Activated CD4-positive, alpha-beta T cell treated with anti-CD3 and anti-CD28 coated beads for 1 hour (primary cell): ENCODE data around the gene HEG1.

Source experiments
- DNase-seq: peaks from one replicate; pipeline ENCODE4 v3.0.0-alpha.2; 2020

The HEG1 gene

DNA sequence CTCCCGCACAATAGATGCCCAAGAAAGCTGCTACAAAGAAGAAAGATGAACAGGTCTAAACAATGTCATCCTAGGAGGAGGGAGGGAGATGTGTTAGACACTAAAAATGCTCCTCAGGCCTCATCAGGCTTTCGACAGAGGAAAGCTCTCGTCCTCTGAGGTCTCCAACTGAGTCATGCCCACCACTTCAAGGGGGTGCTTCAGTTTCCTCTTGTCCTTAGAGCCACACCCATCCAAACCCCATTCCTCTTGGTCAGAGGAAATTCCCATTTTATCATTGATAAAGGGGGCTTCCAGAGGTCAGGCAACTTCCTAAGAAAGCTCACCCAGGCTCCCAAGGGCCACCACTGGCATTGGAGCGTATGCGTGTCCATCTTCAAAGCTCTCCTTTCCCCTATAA lies 50.1 kb downstream of the HEG1 start:
- no peak for DNase-seq

DNA sequence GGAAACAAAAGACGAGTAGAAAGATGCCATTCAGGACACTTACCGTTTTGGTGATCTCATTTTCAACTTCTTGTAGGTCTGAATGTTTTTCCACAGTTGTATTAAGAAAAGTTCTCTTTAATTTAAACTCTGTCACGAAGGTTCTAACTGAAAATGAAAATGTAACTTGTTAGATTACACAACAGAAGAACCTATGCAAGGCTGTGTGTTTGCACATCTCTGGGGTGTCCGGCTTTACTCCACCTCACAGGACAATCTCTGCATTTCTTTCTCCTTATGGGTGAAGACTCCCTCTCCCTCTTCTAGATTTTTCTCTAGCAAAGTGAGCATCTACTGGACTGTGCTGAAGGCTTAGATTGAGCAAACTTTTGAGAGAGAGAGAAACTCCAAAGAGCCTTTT lies 50.6 kb downstream of the HEG1 start:
- DNase-seq: no peak

DNA sequence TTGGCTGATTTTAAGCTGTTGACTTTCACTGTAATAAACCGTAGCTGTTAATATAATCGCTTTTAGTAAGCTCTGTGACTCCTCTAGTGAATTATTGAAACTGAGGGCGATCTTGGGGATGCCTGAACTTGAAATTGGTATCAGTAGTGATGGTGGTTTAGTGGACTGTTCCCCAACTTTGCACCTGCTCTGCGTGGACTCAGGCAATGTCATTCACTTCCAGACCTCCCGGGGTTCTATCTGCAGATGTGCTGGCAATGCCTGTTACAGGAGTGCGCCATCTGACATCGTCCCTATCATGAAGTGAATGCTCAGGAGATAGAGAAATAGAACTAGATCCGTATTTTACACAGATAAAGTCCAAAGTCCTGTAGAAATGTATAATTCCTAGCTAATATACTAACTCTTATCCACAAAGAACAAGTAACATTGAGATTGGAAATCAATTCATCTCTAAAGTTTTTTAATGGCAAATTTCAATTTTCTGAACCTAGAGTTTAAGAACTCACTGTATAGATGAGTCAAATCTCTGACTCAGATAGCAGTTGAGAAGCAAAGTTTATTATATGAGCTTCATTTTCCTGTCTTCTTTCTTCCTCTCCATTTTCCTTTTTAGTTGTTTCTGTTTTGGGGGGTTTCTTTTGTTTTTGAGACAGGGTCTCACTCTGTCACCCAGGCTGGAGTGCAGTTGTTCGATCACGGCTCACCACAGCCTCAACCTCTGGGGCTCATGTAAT lies 51.8 kb downstream of the HEG1 start:
- no peak for DNase-seq

DNA sequence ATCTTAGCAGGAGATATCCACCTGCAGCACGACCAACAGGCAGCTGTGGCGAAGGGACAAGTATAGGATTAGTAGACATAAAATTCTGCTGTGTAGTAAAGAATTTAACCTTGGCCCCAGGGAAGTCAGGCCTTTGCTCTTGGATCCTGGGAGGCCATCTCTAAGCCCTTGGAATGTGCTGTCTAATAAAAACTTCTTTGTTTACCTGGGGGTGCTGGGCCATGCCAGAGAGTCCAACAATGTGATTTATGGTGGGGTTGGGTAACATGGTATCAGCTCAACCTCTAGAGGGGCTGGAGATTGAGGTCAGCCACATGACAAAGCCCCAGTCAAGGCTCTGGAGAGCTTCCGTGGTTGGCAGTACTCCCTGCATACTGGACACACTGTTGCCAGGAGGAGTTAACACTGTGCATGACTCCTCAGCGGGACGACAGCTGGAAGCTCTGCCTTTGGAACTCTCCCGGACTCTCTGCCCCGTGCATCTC lies 52.4 kb downstream of the HEG1 start:
- DNase-seq: no peak

DNA sequence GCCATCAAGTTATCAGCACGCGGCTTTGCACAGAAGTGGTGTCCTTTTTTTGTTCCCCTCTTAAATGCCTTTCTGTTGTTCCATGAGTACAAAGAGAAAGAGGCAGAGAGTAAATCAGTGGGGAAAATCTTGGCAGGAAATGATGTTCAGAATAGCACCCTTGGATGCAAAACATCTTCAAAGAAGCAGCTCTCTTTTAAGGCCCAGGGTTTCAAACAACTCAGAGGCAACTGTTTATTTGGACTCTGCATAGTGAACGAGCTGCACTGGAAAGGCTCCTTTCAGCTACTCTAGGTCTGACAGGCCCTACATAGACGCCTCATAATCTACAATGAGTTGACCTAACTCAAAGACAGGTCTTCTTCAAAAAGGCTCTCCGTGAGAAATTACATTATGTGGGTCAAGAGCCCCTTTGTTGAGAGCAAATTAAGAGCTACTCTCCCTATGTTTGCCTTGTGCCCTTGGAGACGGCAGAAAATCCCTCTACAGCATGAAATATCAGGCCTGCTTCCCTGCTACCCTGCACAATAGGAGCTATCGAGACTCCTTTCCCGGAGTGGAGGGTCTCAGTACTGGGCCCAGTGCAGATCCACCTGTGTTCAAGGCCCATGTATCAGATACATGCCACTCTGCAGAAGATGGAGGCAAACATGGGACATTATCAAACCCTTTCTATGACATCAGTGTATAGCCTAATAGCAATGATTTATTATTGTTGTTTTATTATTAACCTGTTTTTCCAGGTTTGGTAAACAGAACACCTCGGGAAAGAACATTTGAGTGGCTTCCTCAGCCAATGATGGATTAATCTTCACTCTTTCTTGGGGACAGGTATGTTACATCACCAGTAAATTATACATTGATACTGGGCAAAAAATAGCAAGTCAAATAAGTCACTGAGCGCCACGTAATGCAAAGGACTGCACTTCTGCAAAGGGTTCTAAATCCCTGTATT lies 53.1 kb downstream of the HEG1 start:
- DNase-seq: no peak

DNA sequence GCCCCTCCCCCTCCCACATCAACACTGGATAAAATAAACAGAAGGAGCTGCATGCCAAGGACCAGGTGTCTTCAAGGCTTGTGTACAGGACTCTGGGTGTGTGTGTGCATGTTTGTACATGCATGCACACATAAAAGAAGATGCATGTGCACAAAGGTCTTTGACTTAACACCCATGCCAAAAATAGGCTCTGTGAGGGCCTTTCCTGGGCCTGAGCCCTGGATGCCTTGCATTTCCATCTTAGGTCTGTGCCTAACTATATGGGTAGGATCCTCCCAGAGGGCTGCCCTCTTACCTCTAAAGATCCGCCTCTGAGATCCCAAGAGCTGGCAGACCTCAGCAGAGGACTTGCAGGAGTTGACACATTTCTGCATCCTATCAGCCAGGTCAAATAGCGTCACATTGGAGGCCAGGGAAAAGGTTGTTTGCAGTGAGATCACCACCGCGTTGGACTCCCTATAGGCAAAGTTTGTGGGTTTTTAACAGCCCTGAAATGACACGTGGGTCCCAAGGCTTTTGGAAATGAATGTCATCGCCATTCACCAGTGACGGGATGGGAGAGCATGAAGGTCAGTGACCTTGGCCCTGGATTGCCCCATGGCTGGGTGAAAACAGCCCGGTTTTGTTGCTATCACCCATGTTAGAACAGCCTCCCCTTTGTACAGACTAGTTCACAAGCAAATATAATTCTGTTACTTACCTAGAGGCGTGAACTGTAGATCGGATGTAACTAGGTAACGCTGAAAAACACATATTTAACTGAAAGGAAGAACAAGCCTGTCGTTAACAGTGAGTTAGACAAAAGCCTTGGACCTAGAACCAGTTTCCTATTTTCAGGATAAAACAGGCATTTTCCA lies 54.0 kb downstream of the HEG1 start:
- DNase-seq: no peak

DNA sequence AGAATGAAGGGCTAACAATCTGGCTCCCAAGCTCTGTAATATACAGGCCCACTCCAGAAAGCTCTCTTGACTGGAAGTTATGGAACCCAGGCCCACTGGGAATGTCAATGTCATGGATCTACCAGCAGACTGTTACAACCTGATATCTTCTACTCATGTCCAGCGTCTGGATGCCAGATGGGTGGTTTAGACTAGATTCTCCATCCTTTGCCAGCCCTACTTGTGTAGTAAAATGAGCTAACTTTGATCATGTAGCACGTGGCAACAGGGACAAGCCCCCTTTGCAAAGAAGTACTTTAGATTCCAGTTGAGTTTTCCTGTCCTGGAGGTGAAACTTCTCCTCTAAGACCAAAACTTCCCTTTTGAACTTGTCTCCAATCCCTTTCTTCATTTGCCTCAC lies 55.1 kb downstream of the HEG1 start:
- DNase-seq: no peak

DNA sequence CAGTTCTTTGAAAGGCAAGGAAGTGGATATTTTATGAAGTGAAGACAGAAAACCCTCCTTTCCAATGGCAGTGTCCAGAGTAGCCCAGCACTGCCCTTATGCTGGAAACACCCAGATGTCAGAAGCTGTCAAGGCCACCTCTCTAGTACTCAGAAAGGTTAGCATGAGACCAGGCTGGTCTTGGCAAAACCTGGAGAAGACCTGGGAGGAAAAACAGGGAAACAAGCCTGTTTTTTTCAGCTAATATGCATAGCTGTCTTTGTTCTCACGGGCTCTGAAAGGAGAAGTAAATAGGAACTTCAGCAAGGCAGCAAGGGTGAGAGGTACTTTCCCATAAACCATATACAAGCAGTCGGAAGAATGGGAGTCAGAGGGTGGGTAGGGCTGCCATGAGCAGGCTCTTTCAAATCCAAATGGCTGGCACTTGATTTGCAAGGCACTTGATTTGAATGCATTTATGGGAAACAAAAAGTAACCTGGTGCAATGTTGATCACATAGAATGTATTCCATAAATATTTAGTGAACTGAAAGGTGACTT lies 55.8 kb downstream of the HEG1 start:
- DNase-seq: no peak

DNA sequence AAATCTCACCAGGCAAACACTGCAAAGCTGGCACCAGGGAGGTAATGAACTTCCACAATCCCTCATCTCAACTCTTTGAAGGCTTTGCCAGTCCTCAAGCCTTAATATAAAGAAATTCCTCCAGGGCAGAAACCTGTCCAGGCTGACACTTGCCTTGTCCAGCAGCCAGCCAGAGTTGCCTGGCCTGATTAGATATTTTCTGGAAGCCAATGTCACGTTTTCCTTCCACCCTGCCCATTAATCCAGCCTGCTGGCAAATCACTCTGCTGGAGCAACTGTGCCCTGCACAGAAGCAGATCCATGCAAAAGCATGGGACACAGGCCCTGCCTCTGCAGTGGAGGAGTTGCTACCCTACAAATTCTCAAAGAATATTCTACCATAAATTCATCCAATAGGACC lies 56.5 kb downstream of the HEG1 start:
- DNase-seq: no peak

DNA sequence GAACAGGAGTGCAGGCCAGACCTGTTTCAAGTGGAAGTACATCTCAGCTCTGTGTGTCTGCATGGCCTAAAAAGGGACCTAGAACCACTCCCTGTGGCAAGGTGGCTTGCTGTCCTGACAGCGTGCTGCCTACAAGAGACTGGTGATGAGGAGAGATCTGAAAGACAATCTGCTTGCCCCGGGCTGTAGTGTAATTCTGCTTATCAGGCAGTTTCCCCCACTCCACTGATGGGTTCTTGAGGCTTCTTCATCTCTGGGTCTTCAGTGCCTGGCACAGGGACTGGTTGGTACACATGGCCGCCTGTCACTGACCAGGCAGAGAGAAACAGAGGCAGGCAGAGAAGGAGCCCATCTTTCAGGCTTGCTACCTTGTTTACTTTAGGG lies 57.6 kb downstream of the HEG1 start:
- no peak for DNase-seq

DNA sequence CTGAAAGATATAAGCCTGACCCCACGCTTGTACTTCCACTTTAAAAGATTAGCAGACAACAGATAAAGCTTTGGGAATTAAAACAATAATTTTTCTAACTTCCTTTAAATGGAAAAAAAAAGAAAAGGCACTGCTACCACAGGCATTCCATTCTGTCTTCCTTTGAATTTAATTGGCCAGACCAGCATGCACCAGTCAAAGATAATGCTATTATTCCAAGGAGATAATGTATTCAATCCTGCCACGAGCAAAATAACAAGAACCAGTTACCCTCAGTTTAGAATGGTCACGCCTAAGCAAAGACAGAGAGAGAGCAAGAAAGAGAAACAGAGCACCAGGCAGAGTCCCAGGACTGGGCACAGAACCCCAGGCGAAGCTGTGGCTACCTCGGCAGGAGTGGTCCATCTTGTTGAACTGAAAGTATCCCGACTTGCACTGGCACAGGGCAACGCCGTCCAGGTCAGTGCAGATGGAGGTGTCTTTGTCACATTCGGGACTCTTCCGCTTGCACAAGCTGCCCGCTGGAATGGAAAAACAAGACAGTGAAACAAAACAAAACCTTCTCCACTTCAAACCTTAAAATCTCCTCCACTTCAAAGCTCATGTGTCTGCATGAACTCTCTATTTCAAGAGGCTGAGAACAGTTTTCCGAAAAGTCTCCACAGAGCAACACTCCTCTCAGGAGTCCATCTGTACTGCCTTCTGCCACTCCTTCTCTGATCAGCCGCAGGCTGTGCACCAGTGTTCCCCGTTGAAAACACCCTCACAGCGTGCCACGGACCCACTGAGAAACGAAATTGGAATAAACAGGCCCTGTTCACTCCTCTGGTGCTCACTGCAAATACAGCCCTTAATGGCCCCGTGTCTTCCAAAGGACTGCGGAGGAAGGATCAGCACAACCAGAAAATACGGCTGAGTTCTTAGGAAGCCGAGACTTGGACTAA lies 58.2 kb downstream of the HEG1 start:
- DNase-seq: no peak

DNA sequence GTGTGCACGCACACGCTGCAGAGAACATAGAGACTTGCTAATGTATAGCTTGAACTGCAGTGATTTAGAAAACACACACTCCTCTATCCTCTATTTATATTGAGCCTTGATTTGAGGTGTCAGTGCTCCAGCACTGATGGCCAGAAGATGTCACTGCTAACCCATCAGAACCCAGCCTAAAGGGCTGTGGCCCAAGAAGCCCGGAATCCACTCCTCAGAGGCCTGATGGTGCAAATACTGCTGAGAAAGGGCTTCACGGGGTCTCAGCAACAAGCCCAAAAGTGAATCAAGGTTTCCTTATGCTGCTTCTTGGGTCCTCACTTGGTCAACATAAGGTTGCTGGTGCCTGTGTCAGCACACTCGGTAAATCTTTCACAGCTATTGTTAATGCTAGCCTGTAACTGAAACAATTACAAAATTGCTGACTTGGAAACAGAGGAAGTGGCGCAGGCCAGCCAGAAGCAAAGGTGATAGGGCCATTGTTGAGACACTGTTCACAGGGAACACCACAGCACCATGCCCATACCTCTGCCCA lies 60.3 kb downstream of the HEG1 start:
- peak; percentile 15 for DNase-seq

DNA sequence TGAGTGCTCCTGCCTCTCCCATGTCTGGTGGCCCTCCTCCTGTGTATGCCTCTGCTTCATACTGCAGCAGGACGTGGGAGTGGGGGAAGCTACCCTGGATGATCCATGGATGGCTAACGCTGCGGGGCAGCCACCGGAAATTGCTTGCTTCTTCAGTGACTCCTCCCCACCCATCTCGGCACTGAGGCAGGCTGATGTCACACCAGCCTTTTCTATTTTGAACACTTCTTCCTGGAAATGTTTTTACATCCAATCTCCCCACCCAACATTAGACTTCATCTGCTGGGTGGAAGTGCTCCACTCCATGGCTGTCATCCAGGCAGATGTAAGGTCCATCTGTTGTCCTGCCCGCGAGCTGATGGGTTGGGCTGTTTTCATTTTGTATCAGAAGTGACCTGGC lies 62.3 kb downstream of the HEG1 start:
- DNase-seq: no peak

DNA sequence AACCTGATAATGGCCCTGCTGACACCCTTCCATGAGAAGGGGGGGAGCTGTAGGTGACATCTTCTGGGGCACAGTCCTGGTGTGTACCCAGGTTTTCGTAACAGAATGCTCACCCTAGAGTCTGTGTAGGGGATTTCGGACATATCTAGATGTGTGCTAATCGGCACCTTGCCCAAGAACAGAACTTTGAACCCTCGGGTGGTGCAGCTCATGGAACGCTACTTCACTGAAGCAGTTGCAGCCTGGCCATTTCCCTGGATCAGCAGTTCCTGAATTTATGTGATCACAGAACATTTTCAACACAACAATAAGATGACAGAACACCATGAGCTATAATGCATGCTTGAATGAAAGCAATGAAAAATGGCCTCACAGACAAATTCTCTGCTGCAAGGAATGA lies 63.8 kb downstream of the HEG1 start:
- no peak for DNase-seq

DNA sequence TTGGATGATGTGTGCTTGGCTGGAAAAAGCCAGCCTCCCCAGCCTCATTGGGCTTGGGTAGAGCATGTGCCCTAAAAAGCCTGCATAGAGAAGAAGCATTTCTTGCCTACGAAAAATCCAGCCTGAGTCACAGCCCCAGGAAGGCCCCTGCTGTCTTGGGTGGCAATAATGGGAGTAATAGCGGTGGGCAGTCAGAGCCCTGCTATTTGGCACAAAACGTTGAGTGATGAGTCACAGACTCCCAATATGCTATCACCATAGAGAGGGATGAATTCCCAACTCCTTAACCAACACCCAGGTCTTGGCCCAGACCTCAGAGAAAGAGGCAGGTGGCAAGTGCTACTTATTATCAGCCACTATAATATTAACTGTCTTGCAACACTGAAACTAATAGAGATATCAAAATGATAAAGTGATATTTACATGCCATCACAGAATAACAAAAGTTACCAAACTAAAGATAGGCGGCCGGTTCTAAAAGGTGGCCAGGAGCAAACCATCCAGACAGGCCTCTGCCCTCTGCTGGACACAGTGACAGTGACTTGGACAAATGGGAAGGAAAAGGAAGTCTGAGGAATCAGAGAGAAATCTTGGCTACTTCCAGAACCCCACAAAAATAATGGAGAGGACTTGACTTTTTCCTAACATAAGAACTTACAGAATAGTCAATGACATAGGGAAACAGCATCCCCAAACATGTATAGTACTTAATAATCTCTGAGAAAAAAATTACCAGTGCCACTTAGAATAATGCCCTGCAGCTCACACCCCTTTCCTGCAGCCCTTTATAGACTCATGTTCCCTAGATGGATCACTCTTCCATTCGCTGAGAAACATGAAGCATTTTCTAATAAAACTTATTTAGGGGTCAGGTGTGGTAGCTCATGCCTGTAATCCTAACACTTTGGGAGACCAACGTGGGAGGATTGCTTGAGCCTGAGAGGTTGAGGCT lies 69.3 kb downstream of the HEG1 start:
- DNase-seq: no peak

DNA sequence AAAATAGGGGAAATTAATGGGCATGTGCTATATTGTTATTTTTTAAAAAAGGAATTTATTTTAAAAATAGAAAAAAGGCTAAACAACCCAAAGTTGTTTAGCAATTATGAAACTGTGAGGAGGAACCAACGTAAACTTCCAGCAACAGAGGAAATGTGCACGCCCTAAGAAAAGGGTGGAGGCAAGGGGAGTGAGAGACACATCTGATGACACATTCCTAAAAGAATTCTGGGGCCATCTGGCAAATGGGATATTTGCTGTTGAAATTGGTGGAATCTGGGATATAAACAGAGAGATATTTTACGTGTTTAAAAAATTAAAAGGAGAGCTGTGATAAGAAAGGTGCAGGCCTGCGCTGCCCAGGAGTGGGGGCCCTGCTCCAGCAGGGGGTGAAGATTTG lies 70.4 kb downstream of the HEG1 start:
- no peak for DNase-seq

DNA sequence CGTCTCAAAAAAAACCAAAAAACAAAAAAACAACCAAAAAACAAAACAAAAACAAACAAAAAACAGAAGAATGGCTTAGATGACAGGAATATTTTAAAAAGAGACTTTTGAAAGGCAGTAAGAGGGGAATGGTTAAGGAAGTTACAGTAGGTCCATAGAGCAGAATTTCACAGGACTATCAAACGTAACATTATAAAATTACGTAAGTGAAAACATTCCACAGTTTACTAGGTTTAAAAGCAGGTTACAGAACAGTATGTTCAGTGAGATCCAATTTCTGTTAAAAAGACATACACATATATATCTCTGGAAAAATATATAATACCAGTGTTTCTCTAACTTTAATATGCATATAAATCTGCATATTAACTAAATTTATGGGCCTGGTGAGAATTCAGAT lies 71.0 kb downstream of the HEG1 start:
- DNase-seq: no peak

DNA sequence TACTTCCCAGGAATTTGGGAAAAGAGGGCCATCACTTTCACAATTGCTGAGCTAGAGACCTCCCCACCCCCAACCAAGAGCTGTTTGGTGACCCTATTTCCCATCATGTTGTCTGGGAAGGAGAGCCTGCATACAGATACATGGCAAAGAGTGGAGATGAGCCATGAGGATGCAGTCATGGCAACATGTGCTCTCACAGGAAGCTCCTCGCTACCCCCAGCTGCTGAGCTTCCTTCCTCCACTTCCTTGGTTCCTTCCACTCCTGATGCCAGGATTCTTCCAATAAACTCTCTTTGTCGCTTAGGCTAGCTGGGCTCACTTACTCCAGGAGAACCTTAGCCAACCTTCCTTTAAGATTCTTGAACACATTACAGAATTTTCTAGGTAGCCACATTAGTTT lies 72.9 kb downstream of the HEG1 start:
- no peak for DNase-seq

DNA sequence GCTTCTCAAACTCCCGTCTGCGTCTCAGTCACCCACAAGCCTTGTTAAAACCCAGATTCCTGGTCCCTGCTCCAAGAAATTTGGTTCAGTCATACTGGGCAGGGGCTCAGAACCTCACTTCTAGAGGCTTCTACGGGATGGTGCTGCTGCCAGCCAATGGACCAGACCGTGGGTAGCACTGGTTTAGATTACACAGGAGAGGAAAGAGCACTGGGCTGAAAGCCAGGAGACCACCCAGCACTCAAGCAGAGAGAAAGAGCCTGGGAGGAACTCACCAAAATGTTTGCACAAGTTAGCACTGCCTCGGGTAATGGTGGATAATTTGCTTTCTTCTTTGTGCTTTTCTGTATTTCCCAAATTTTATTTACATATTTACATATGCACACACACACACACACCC lies 74.3 kb downstream of the HEG1 start:
- no peak for DNase-seq

DNA sequence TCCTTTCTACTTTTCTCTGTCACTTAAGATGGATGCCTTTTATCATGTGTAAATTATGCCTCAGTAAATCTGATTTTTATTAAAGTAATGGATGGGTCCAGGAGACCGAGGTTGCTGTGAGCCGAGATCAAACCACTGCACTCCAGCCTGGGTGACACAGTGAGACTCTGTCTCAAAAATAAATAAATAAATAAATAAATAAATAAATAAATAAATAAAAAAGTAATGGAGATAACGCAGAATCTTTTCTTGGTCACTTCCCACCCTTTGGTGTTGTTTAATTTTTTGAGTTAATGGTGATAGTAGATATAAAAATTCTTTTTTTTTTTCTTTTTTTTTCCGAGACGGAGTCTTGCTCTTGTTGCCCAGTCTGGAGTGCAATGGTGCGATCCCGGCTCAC lies 77.2 kb downstream of the HEG1 start:
- DNase-seq: no peak
